B cell (primary cell): Measurements from ENCODE around the gene CSNK1E. TPM values are rescaled to one million over a fixed set of nuclear protein-coding genes. Genes with fewer than 3 reads are reported as not detected.

Experiments
- ATAC-seq: fragments of 200-7000 bp; cut with Tn5 transposase; one replicate; pipeline ENCODE4 v1.10.0; 2021; ENCODE audit warnings: low read depth, mild to moderate bottlenecking, moderate number of reproducible peaks, moderate library complexity
- CTCF ChIA-PET: fragments of 350-600 bp; sonication (Branson Sonifier 250); formaldehyde crosslinking; loops from one replicate; lab custom pipeline; 2021; ENCODE audit warnings: antibody characterized with exemption, inconsistent platforms; lab: Charles Lee
- POLR2A ChIA-PET: fragments of 350-600 bp; sonication (Branson Sonifier 250); formaldehyde crosslinking; loops from one replicate; lab custom pipeline; 2021; ENCODE audit warnings: antibody characterized with exemption; lab: Charles Lee
- DNase-seq: peaks from one replicate; pipeline ENCODE4 v3.0.0; 2013
- H2AFZ ChIP-seq: 2 replicates; pipeline ENCODE4 v1.6.1; 2012; ENCODE audit warnings: mild to moderate bottlenecking, low read depth, low read length; ENCODE audit not compliant: insufficient read depth, poor library complexity, severe bottlenecking
- H3K27ac ChIP-seq, 2 donors: 1 replicate in 1 of 2; 2 replicates in 1 of 2; pipeline ENCODE4 v1.5.1; 2012 to 2013; ENCODE audit warnings: low read length in 2 of 2, mild to moderate bottlenecking in 2 of 2, moderate library complexity in 1 of 2
- H3K27me3 ChIP-seq, 4 experiments: fragments of 200-600 bp in 1 of 4; sonication (generic) in 1 of 4; replicated peaks in 1 of 4; 1 replicate in 2 of 4; 2 replicates in 2 of 4; pipeline versions ENCODE4 v1.6.1 to v1.7.0; 2013 to 2016; ENCODE audit warnings: low read length in 3 of 4, mild to moderate bottlenecking in 2 of 4, mixed read lengths in 1 of 4, moderate library complexity in 1 of 4; ENCODE audit not compliant: insufficient read depth in 4 of 4, control insufficient read depth in 3 of 4; ENCODE audit errors: control extremely low read depth in 1 of 4
- H3K36me3 ChIP-seq, 2 experiments: replicated peaks in 1 of 2; 1 replicate in 1 of 2; 2 replicates in 1 of 2; pipeline versions ENCODE4 v1.6.1 to v1.7.1; 2013; ENCODE audit warnings: low read length in 1 of 2; ENCODE audit not compliant: insufficient read depth in 2 of 2, control insufficient read depth in 1 of 2; ENCODE audit errors: control extremely low read depth in 1 of 2, extremely low read depth in 1 of 2
- H3K4me1 ChIP-seq, 2 donors: fragments of 200-600 bp in 1 of 2; sonication (generic) in 1 of 2; 1 replicate in 1 of 2; 2 replicates in 1 of 2; pipeline versions ENCODE4 v1.5.1 to v1.6.1; 2013 to 2017; ENCODE audit warnings: low read length in 2 of 2; ENCODE audit not compliant: control insufficient read depth in 2 of 2, insufficient read depth in 2 of 2
- H3K4me2 ChIP-seq: replicated peaks from 2 replicates; pipeline ENCODE3; 2012; ENCODE audit warnings: mild to moderate bottlenecking, low read depth, low read length; ENCODE audit not compliant: poor library complexity, severe bottlenecking
- H3K4me3 ChIP-seq, 5 experiments: fragments of 200-600 bp in 1 of 5; sonication (generic) in 1 of 5; 1 replicate in 3 of 5; 2 replicates in 2 of 5; pipeline versions ENCODE4 v1.5.1 to v1.7.0; 2011 to 2016; ENCODE audit warnings: low read length in 4 of 5, mild to moderate bottlenecking in 4 of 5, low read depth in 2 of 5, control low read depth in 1 of 5, moderate library complexity in 1 of 5; ENCODE audit not compliant: insufficient read depth in 1 of 5; ENCODE audit errors: control extremely low read depth in 1 of 5, extremely low read depth in 1 of 5
- H3K79me2 ChIP-seq: fragments of 200-600 bp; sonication (generic); one replicate; pipeline ENCODE4 v1.6.0; 2016; ENCODE audit warnings: low read length; ENCODE audit not compliant: control insufficient read depth, insufficient read depth
- H3K9ac ChIP-seq: fragments of 200-600 bp; sonication (generic); 2 replicates; pipeline ENCODE4 v1.6.1; 2017; ENCODE audit warnings: mild to moderate bottlenecking, low read length, moderate library complexity
- H3K9me3 ChIP-seq, 3 donors: one replicate each; pipeline versions ENCODE4 v1.6.1 to v1.7.1; 2013; ENCODE audit warnings: low read length in 2 of 3; ENCODE audit not compliant: control insufficient read depth in 2 of 3, insufficient read depth in 1 of 3; ENCODE audit errors: control extremely low read depth in 1 of 3
- H4K20me1 ChIP-seq: 2 replicates; pipeline ENCODE4 v1.6.0; 2012; ENCODE audit warnings: mild to moderate bottlenecking, low read length; ENCODE audit not compliant: insufficient read depth, control insufficient read depth, poor library complexity, severe bottlenecking
- H3K27ac Mint-ChIP-seq: one replicate; pipeline ENCODE4 v1.8.0; 2021; ENCODE audit warnings: mixed read lengths
- H3K27me3 Mint-ChIP-seq: one replicate; pipeline ENCODE4 v1.8.0; 2021; ENCODE audit warnings: mixed read lengths
- H3K4me1 Mint-ChIP-seq: one replicate; pipeline ENCODE4 v1.8.0; 2021; ENCODE audit warnings: mixed read lengths
- H3K4me3 Mint-ChIP-seq: one replicate; pipeline ENCODE4 v1.8.0; 2021; ENCODE audit warnings: mixed read lengths
- H3K9me3 Mint-ChIP-seq: one replicate; pipeline ENCODE4 v1.8.0; 2022; ENCODE audit warnings: mixed read lengths; ENCODE audit not compliant: insufficient read depth
- CTCF ChIP-seq: fragments of 200-600 bp; IDR thresholded peaks from one replicate; pipeline ENCODE4 v1.8.0; 2022; ENCODE audit warnings: antibody characterized with exemption, mild to moderate bottlenecking
- EZH2 ChIP-seq: IDR thresholded peaks from 2 replicates; pipeline ENCODE4 v1.6.1; 2012; ENCODE audit warnings: borderline replicate concordance, low read depth, mild to moderate bottlenecking, moderate library complexity, low read length; ENCODE audit not compliant: insufficient read depth, poor library complexity, severe bottlenecking
- WGBS: methylation state at CpG from one replicate; pipeline ENCODE4 v1.1.5; 2013; ENCODE audit warnings: missing lambda C conversion rate; ENCODE audit not compliant: insufficient coverage; 5-methylcytosine and 5-hydroxymethylcytosine counted together
- intact Hi-C: fragments of 100-400 bp; cut with micrococcal nuclease; formaldehyde crosslinking; loops from one replicate; pipeline ENCODE4 v1.10.0; 2022
- polyA plus RNA-seq: library from polyadenylated mRNA; depleted of rRNA; stranded (reverse); fragments of >200 nt; gene quantifications from 2 replicates; pipeline ENCODE4 v1.2.3, GENCODE V29; 2012
- total RNA-seq, 2 donors: library from RNA; stranded (reverse); fragments of 120-200 nt in 1 of 2; gene quantifications; 1 replicate in 1 of 2; 2 replicates in 1 of 2; pipeline versions ENCODE4 v1.2.3 to v1.2.4, GENCODE V29; 2013 to 2022

Gene CSNK1E
- total and polyA plus RNA-seq, 2 donors (not counting 1 experiment from before 2014, with no cell fraction given), result 113 to 133 TPM

- no peaks in the 10 kb centered on the region for H3K9me3 Mint-ChIP-seq
- ChIA-PET CTCF (interaction anchor here (0.6 to 1.4 kb wide), 2 partner anchors 64 to 238 kb away, joined by 3 to 5 read pairs; no protein-coding TSS in a partner anchor), POLR2A (no interaction called here)
- no peaks in the 10 kb centered on the region for H3K4me1 Mint-ChIP-seq
- no peaks in the 10 kb centered on the region for H3K9me3 ChIP-seq
- no peak overlapping the region for H3K27ac ChIP-seq
- no peaks in the 10 kb centered on the region for H3K4me1 ChIP-seq
- H2AFZ ChIP-seq, result no peak overlapping the region
- H3K27me3 ChIP-seq, result no peaks in the 10 kb centered on the region
- H3K27ac Mint-ChIP-seq, result no peak overlapping the region
- TF ChIP-seq EZH2 (no peak), CTCF (no peak)
- no peaks in the 10 kb centered on the region for H4K20me1 ChIP-seq
- no peaks in the 10 kb centered on the region for H3K79me2 ChIP-seq
- no peaks in the 10 kb centered on the region for H3K27me3 Mint-ChIP-seq
- H3K4me2 ChIP-seq, result no peak overlapping the region
- WGBS, result 62% methylated on average over 7 of the region's 8 CpGs
- no peak overlapping the region for H3K4me3 ChIP-seq
- no peak overlapping the region for H3K9ac ChIP-seq
- no peak for ATAC-seq
- intact Hi-C loops, result no loop called here
- peaks cover 0 to 19% of the 10 kb centered on the region in 2 experiments for H3K36me3 ChIP-seq
- DNase-seq, result no peak
- no peak overlapping the region for H3K4me3 Mint-ChIP-seq
These were observed 26.9 kb downstream of the CSNK1E start for GRCh38 chr22:38290347-38290746.

GRCh38 chr22:38289583-38290082 lies 27.6 kb downstream of the CSNK1E start:
- Histone ChIP-seq H2AFZ (no peak overlapping the region), H3K27ac (no peak overlapping the region), H3K27me3 (no peaks in the 10 kb centered on the region), H3K9ac (no peak overlapping the region), H3K79me2 (no peaks in the 10 kb centered on the region), H3K36me3 (peaks cover 0 to 16% of the 10 kb centered on the region in 2 experiments), H3K4me2 (no peak overlapping the region), H3K9me3 (no peaks in the 10 kb centered on the region), H3K4me1 (no peaks in the 10 kb centered on the region), H4K20me1 (no peaks in the 10 kb centered on the region), H3K4me3 (no peak overlapping the region)
- H3K27me3 Mint-ChIP-seq, result no peaks in the 10 kb centered on the region
- no peaks in the 10 kb centered on the region for H3K4me1 Mint-ChIP-seq
- no peak for ATAC-seq
- H3K27ac Mint-ChIP-seq, result no peak overlapping the region
- ChIA-PET CTCF (interaction anchor here (1.4 kb wide), 1 partner anchor 237 kb away, joined by 5 read pairs; no protein-coding TSS in a partner anchor), POLR2A (no interaction called here)
- DNase-seq, result no peak
- no peak overlapping the region for H3K4me3 Mint-ChIP-seq
- intact Hi-C loops, result no loop called here
- TF ChIP-seq EZH2 (no peak), CTCF (no peak)
- WGBS, result 98% methylated on average over 12 of the region's 12 CpGs
- no peaks in the 10 kb centered on the region for H3K9me3 Mint-ChIP-seq
